K562 (cell line): Measurements from ENCODE around the gene PRKAR2B. TPM values are rescaled to one million over a fixed set of nuclear protein-coding genes. Genes with fewer than 3 reads are reported as not detected.

Experiments used
- CBX3 ChIP-seq, 2 experiments: IDR thresholded peaks; 1 replicate in 1 of 2; 2 replicates in 1 of 2; pipeline ENCODE4 v1.6.1; 2012; ENCODE audit warnings: inconsistent platforms in 2 of 2, low read length in 2 of 2, borderline replicate concordance in 1 of 2, control low read depth in 1 of 2
- DIDO1 ChIP-seq: fragments of 450-650 bp; IDR thresholded peaks from 2 replicates; pipeline ENCODE4 v1.6.1; 2016; ENCODE audit warnings: low read depth, missing biosample characterization, missing genetic modification characterization
- FOS ChIP-seq: IDR thresholded peaks from 3 replicates; pipeline ENCODE4 v1.6.1; 2011; ENCODE audit not compliant: insufficient read length; ENCODE audit errors: extremely low read depth
- GATAD2A ChIP-seq: fragments of 450-650 bp; IDR thresholded peaks from 2 replicates; pipeline ENCODE4 v1.6.1; 2017
- TBL1XR1 ChIP-seq, 2 experiments: IDR thresholded peaks; 2 replicates each; pipeline ENCODE4 v1.6.1; 2012; ENCODE audit warnings: improper control_type of control experiment in 2 of 2, low read length in 2 of 2, mild to moderate bottlenecking in 1 of 2
- THAP12 ChIP-seq: fragments of 250-450 bp; sonication (Bioruptor Pico); IDR thresholded peaks from 2 replicates; pipeline ENCODE4 v1.9.0; 2021; ENCODE audit warnings: mild to moderate bottlenecking, inconsistent platforms
- TSHZ1 ChIP-seq: fragments of 250-450 bp; sonication (Bioruptor Pico); IDR thresholded peaks from 2 replicates; pipeline ENCODE4 v1.4.0; 2020; ENCODE audit warnings: mild to moderate bottlenecking, moderate library complexity
- U2AF1 ChIP-seq: fragments of 200-400 bp; formaldehyde crosslinking; optimal IDR thresholded peaks from 2 replicates; pipeline ENCODE3; 2017; ENCODE audit warnings: mild to moderate bottlenecking, low read depth, low read length, moderate library complexity
- U2AF2 ChIP-seq: fragments of 200-400 bp; formaldehyde crosslinking; optimal IDR thresholded peaks from 2 replicates; pipeline ENCODE3; 2017; ENCODE audit warnings: low read depth, mild to moderate bottlenecking, low read length
- YY1 ChIP-seq, 3 experiments: IDR thresholded peaks; 2 replicates each; pipeline ENCODE4 v1.6.1; 2011; ENCODE audit warnings: low read length in 2 of 3, mild to moderate bottlenecking in 2 of 3, moderate library complexity in 2 of 3, borderline replicate concordance in 1 of 3, control low read depth in 1 of 3, low read depth in 1 of 3; ENCODE audit not compliant: insufficient read depth in 3 of 3, insufficient replicate concordance in 2 of 3, control insufficient read depth in 1 of 3, insufficient read length in 1 of 3; ENCODE audit errors: extremely low read depth in 1 of 3
- ZBTB1 ChIP-seq: sonication (generic); formaldehyde crosslinking; IDR thresholded peaks from 2 replicates; pipeline ENCODE4 v1.8.1; 2023; ENCODE audit warnings: missing genetic modification reagents, low read depth, mild to moderate bottlenecking, borderline replicate concordance
- ZNF12 ChIP-seq: sonication (generic); formaldehyde crosslinking; IDR thresholded peaks from 2 replicates; pipeline ENCODE4 v1.4.0; 2020; ENCODE audit warnings: mild to moderate bottlenecking, missing genetic modification reagents
- ZNF143 ChIP-seq: sonication (generic); formaldehyde crosslinking; IDR thresholded peaks from 2 replicates; pipeline ENCODE4 v1.9.0; 2022; ENCODE audit warnings: mild to moderate bottlenecking, missing genetic modification reagents
- ZNF197 ChIP-seq: fragments of 200-800 bp; sonication (Bioruptor generic); IDR thresholded peaks from 2 replicates; pipeline ENCODE4 v1.6.1; 2016; ENCODE audit warnings: low read depth, missing genetic modification characterization, missing compliant biosample characterization
- ZNF23 ChIP-seq: fragments of 250-450 bp; sonication (Bioruptor Pico); IDR thresholded peaks from 2 replicates; pipeline ENCODE4 v1.4.0; 2020; ENCODE audit warnings: mild to moderate bottlenecking
- ZNF232 ChIP-seq: sonication (generic); formaldehyde crosslinking; IDR thresholded peaks from 2 replicates; pipeline ENCODE4 v1.8.0; 2022; ENCODE audit warnings: mild to moderate bottlenecking, missing genetic modification reagents
- ZNF551 ChIP-seq: fragments of 250-450 bp; sonication (Bioruptor Pico); IDR thresholded peaks from 2 replicates; pipeline ENCODE4 v1.5.0; 2021; ENCODE audit warnings: mild to moderate bottlenecking, moderate library complexity
- ZNF717 ChIP-seq: fragments of 250-450 bp; sonication (Bioruptor Pico); IDR thresholded peaks from 2 replicates; pipeline ENCODE4 v1.5.0; 2021
- polyA plus RNA-seq, 8 experiments: library from polyadenylated mRNA; depleted of rRNA in 4 of 8; stranded (reverse) in 5 of 8; unstranded in 3 of 8; fragments of >200 nt; fragmentation: Nextera tagmentation in 2 of 8; fragmentation: Illumina TruSeq in 1 of 8; extraction: Ambion mirVana in 2 of 8; extraction: Trizol in 1 of 8; gene quantifications; 2 replicates each; pipeline versions ENCODE4 v1.2.1 to v1.2.3, GENCODE V29; 2011 to 2014; ENCODE audit warnings: inconsistent platforms in 1 of 8, missing spikeins in 1 of 8
- total RNA-seq, 7 experiments: library from RNA; depleted of rRNA in 6 of 7; stranded (reverse); fragments of >200 nt in 6 of 7; fragmentation: Illumina TruSeq in 2 of 7; extraction: Trizol in 2 of 7; gene quantifications; 2 replicates each; pipeline versions ENCODE4 v1.2.1 to v1.2.3, GENCODE V29; 2011 to 2021; ENCODE audit warnings: low replicate concordance in 1 of 7
- TF ChIP-seq, protein P1 (sequence below): fragments of 250-450 bp; sonication (Bioruptor Pico); IDR thresholded peaks from 2 replicates; pipeline ENCODE4 v1.8.0; 2022; ENCODE audit warnings: moderate library complexity, mild to moderate bottlenecking, inconsistent platforms
- TF ChIP-seq, protein P2 (sequence below): sonication (generic); formaldehyde crosslinking; IDR thresholded peaks from 2 replicates; pipeline ENCODE4 v1.8.0; 2022; ENCODE audit warnings: mild to moderate bottlenecking, low read depth, missing genetic modification reagents

The PRKAR2B gene
- total and polyA plus RNA-seq, 9 of the 15 experiments (the other 6 are each of a cell fraction or from before 2014, with no cell fraction given) = 59.0 to 173 (median 129) TPM

DNA sequence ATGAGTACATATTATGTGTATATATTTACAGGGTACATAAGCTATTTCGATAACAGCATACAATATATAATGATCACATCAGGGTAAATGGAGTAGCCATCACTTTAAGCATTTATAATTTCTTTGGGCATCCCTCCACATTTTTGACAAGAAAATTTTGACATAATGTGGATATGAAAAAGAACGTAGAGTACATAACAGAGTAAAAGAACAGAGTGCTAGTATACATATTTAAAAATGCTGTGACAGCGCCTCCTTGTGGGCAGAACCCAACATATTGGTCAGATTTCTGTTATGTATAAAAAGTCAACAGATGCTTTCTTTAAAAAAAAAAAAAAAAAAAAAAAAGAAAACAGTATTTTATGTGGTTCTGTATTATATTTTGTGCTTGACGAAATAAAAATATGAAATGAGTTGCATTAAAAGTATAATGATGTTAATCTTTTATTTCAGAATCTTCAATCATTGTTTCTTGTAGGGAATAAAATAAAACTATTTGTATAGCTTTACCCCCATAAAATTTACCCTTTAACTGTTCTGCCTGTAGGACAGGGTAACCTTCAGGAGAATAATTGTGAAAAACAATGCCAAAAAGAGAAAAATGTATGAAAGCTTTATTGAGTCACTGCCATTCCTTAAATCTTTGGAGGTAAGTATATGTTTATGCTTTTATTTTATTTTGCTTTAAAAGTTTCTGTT, 106.0 kb downstream of the PRKAR2B start (continued):
- TF ChIP-seq TBL1XR1 (IDR thresholded peaks at IDR 0.05; ENCODE audit: low read length in 2 of 2) = no peak
- TF ChIP-seq ZNF23 (CRISPR knock-in tag) = no peak
- no peak for TF ChIP-seq GATAD2A
- TF ChIP-seq DIDO1 (tag) = no peak
- no peak for TF ChIP-seq ZNF197 (CRISPR knock-in tag)
- no peak for TF ChIP-seq U2AF1
- TF ChIP-seq FOS = no peak
- TF ChIP-seq CBX3 (IDR thresholded peaks at IDR 0.05; ENCODE audit: borderline replicate concordance in 1 of 2, low read length in 2 of 2) = no peak
- no peak for TF ChIP-seq ZNF232
- TF ChIP-seq, protein P1, sequence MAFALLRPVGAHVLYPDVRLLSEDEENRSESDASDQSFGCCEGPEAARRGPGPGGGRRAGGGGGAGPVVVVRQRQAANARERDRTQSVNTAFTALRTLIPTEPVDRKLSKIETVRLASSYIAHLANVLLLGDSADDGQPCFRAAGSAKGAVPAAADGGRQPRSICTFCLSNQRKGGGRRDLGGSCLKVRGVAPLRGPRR (CRISPR knock-in tag) = no peak
- no peak for TF ChIP-seq ZNF717 (CRISPR knock-in tag)
- no peak for TF ChIP-seq YY1 (IDR thresholded peaks at IDR 0.05; ENCODE audit: borderline replicate concordance in 1 of 3, control insufficient read depth in 1 of 3, extremely low read depth in 1 of 3, insufficient read depth in 3 of 3, insufficient read length in 1 of 3, insufficient replicate concordance in 2 of 3, low read depth in 1 of 3, low read length in 2 of 3)
- no peak for TF ChIP-seq ZNF143 (CRISPR knock-in tag)
- TF ChIP-seq TSHZ1 = no peak
- no peak for TF ChIP-seq ZNF12 (CRISPR knock-in tag)
- TF ChIP-seq ZBTB1 (CRISPR knock-in tag) = no peak
- TF ChIP-seq THAP12 (CRISPR knock-in tag) = no peak
- TF ChIP-seq U2AF2 = no peak
- TF ChIP-seq, protein P2, sequence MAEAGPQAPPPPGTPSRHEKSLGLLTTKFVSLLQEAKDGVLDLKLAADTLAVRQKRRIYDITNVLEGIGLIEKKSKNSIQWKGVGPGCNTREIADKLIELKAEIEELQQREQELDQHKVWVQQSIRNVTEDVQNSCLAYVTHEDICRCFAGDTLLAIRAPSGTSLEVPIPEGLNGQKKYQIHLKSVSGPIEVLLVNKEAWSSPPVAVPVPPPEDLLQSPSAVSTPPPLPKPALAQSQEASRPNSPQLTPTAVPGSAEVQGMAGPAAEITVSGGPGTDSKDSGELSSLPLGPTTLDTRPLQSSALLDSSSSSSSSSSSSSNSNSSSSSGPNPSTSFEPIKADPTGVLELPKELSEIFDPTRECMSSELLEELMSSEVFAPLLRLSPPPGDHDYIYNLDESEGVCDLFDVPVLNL (CRISPR knock-in tag) = no peak
- no peak for TF ChIP-seq ZNF551 (CRISPR knock-in tag)
